Activated CD8-positive, alpha-beta memory T cell treated with anti-CD3 and anti-CD28 coated beads, Interleukin-2, amount 50 U/mL, for 1 hour (primary cell): ENCODE measurements around the gene SARM1.

ENCODE experiments used
- DNase-seq: peaks from one replicate; pipeline ENCODE4 v3.0.0-alpha.2; 2020; ENCODE audit errors: extremely low read depth

The SARM1 gene

GRCh38 chr17:28341516-28341915 lies 30.0 kb upstream of the SARM1 start:
- DNase-seq: no peak

DNA sequence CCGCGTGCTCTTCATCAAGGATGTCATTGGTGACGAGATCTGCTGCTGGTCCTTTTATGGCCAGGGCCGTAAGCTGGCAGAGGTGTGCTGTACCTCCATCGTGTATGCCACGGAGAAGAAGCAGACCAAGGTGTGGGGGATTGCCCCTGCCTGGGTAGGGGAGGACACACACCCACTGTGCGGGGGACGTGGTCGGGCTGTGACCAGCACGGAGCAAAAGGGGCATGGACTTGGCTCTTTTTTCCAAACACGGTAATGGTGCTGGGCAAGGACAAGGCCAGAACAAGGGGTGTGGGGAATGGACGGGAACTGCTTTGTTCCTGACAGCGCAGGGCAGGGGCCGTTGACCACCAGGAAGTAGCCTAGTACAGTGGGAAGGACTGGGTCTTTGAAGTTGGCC lies 29.2 kb upstream of the SARM1 start:
- DNase-seq: no peak

DNA sequence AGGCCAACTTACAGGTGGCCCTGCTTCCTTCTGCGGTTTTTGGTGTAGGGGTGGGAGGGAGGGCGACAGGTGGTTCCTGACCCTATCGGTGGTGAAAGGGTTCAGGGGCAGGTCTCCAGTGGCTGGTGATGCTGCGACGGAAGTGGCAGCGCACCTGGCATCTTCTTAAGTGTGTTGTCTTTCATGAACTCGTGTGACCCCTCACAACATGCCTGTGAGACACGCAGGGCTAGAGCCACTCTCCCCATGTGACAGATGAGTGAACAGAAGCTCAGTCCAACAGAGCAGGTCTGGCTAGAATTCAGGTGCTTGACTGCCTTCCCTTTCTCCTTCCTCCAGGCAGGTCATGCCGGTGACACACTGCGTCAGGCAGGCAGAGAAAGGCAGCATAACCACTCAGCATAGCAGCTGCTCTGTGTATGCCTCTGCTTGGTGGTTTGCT lies 28.0 kb upstream of the SARM1 start:
- DNase-seq: no peak

- no peak for DNase-seq
These were observed 27.5 kb upstream of the SARM1 start for GRCh38 chr17:28344011-28344410.

GRCh38 chr17:28344435-28344901 lies 27.0 kb upstream of the SARM1 start:
- DNase-seq: no peak

GRCh38 chr17:28345419-28346198 lies 25.9 kb upstream of the SARM1 start:
- no peak for DNase-seq

DNA sequence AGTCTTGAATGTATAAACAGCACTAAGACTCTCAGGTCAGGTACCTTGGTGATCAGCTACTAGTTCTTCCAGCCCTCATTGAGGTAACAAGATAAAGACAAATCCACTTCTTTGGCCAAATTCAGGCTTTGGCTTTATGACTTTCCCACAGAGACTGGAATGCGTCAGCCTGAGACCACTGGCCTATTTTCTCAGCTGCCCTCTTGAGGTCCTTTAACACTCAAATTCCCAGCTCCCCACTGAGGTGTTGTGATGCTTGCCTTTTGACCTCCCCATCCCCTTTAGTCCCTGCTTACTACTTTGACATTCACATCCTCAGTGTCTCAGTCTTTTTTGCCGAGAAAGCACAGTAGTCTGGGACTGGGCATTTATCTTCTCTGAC lies 25.3 kb upstream of the SARM1 start:
- DNase-seq: no peak

DNA sequence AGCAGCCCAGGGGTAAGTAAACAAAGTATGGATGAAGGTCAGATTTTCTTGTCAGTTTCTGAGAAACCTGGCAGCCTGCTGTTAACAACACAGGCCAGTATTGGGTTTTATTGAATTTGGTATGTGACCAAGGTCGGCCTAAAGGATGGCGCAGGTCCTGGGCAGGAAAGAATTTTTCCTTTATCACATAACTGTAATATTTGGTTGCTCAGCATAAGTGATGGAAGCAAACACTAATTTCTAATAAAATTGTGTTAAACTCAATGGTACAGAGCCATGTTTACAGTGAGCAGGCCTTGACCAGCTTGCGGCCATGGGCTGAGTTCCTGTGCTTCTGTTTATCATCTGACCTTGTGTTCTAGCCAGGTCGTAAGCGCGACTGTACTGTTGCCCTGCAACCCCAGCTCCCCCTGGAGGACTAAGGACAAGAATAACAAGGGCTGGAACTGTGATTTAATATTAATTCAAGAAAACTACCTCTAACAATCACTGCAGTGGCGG lies 24.7 kb upstream of the SARM1 start:
- DNase-seq: no peak

GRCh38 chr17:28347261-28347891 lies 24.1 kb upstream of the SARM1 start:
- DNase-seq: no peak

GRCh38 chr17:28348979-28349378 lies 22.5 kb upstream of the SARM1 start:
- no peak for DNase-seq

GRCh38 chr17:28350271-28350670 lies 21.2 kb upstream of the SARM1 start:
- DNase-seq: no peak

DNA sequence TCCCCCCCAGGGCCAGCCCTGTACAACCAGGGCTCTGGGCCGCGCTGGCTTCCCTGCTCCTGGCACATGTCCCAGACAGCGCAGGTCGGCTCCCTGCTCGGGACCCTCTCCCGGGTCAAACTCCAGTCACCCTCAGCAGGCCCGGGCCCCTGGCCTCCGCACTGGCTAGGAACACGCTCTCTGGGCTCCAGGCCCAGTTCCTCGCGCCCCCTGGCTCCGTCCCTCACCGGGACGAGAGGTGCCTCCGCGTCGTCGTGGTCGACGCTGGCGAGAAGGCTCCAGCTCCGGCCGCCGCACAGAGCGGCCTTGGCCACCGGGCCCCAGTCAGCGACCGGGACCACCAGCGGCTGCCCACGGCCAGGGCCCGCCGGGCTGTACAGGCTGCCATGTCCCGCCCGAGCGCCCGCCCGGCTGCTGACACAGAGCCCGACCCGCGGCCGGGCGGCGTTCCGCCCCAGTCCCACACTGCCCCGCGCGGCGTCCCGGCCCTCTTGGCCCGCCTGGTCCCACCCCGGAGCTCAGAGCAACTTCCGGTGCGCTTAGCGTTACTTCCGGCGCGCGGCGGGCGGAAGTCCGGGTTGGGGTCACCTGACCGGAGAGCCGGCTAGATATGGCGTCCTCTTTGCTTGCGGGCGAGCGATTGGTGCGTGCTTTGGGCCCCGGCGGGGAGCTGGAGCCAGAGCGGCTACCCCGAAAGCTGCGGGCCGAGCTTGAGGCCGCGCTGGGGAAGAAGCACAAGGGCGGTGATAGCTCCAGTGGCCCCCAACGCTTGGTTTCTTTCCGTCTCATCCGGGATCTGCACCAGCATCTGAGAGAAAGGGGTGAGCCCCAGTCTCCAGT lies 14.2 kb upstream of the SARM1 start, which contains the start of gene POLDIP2:
Gene POLDIP2, minus strand, starts transcription at position 467 of the 840 bp plus-strand sequence. Its CDS starts 79 bp downstream, at position 388.
- DNase-seq: peak; percentile 81

DNA sequence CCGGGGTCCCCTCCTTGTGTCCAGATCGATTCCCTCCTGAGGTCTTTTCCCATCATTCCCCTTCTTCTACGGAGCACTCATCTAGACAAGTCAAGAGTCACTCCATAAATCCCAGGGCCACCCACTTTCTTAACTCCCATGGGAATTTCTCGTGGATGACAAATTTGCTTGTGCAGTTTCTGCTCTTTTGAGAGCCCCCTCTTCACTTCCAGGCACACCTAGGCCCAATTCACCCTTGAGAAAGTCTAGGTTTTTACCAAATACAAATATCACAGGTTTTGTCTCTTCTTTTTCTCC lies 13.6 kb upstream of the SARM1 start:
- no peak for DNase-seq

DNA sequence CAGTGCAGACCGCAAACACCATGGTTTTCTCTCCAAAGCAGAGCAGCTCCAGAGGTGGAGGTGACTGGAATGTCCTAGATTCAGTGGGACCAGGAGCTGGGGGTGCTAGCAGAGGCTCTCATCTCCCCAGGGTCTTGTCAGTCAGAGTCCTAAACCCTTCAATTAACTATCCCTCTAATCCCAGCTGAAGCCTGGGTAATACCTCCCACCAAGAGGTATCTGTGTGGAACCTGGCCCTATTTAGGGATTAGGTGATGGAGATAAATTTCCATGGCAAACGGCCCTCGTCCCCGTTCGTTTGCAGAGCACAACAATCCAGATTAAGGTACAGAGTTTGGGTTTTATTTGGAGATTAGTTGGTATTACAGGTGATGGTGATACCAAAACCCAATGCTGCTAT lies 8.3 kb upstream of the SARM1 start:
- no peak for DNase-seq

DNA sequence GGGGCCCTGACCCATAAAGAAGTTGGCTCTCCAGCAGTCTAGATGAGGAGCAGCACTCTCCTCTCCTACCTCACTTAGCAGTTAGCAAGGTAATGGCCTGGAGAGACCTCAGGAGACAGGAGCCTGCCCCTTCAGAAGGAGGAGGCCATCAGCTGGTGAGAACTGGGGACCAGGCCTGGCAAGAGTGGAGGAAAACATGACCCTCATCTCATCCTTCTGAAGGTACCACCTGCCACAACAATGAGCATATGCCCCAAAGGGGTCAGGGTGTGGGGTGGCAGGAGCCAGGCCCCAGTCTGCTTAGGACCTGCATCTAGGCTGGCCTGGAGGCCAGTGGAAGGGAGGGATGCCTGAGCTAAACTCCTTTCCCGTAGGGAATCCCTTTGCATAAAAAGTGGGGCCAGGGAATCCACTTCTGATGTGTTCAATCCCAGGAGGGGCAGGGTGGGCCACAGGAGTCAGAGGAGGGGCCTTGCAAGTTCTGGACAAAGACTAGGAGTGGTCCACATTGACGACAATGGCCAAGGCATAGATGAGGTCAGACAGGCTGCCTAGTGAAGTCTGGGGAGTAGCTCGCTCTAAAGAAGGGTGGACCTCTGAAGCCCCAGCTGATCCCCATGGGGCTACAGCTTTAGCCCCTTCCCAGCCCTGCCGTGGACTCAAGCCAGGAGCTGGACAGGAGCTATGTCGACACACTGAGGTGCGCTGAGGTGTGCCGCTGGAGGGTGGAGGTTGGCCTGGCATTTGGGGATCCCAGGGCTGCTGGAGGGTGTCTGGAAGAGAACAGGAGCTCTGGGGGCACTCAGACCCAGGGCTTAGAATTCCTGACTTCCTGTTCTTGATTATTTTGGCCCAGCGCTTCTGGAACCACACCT lies 7.5 kb upstream of the SARM1 start:
- no peak for DNase-seq

DNA sequence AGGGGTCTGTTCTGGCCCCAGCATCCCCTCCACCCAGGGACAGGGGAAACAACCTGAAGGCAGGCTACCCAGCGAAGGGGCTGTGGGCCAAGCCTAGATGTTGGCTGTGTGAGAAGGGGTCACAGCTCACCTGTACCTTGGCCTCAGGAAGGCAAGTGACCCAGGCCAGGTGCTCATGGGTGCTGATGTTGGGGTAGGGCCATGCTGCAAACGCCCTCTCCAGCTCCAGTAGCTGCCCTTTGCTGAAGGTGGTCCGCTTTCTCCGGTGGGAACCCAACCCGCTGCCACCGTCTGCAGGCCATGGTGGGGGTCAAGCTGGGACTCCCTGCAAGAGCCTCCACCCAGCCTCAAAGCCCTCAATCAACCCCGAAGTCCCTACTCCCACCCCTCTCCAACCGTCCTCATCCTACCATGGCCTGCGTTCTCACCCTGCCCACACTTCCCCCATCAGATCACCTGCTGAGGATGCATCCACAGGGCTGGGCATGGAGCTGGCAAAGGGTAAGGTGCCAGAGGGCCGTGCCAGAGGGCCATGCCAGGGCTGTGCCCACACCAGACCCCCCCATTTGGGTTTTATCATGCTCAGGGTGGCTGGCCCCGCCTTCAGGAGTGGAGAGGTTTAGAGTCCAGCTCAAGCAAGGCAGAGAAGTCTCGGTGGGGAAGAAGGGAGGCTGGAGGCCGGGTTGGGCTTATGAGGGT lies 6.7 kb upstream of the SARM1 start, which contains the start of gene SEBOX:
Gene SEBOX, minus strand, starts transcription at position 535 of the 699 bp plus-strand sequence. Its CDS starts 48 bp downstream, at position 487.
- DNase-seq: no peak

DNA sequence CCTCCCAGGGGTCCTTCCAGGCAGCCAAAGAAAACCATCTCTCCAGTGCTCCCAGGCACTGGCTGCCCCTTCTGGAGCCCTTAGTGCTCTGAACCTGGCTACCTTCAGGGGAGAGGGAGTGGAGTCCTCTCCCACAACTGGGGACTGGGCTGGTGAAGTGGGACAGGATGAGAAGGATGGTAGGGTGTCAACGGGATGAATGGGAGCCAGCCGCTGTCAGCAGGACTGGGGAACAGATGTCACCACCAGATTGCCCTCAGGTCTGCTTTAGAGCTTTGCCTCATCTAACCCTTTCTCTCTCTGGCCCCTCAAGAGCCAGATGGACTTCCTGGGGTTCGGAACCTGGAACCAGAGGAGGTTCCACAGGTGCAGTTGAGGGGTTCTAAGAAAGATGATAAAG lies 6.0 kb upstream of the SARM1 start:
- no peak for DNase-seq

GRCh38 chr17:28366605-28367004 lies 4.9 kb upstream of the SARM1 start:
- DNase-seq: no peak

DNA sequence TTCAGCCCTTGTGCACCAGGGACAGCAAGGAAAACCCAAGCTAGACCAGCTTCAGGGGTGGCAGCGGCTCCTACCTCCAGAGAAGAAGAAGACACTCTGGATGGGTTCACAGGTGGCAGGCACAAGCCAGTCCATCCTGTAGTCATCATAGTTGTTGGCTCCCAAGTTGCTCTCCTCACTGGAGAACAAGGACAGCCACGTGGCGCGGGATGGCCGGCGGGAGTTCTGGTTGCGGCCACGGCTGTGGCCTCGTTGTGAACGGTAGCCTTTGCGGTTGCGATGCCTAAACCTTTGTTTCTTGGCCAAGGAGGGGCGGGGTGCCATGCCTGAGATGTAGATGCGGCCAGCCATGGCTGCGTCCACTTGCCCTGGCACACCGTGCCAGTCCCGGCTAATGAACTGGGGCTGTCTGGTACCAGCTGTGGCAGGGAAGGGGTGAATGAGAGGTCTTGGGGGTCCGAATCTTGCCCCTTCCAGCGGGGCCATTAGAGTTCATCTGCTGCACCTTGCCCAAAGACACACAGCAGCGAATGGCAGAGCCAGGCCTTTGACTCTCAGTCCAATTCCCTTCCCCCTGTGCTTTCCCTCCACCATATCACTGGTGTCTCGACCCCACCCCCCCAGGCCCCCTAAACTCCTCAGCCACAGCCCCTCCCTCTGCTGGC lies 3.7 kb upstream of the SARM1 start:
- no peak for DNase-seq

DNA sequence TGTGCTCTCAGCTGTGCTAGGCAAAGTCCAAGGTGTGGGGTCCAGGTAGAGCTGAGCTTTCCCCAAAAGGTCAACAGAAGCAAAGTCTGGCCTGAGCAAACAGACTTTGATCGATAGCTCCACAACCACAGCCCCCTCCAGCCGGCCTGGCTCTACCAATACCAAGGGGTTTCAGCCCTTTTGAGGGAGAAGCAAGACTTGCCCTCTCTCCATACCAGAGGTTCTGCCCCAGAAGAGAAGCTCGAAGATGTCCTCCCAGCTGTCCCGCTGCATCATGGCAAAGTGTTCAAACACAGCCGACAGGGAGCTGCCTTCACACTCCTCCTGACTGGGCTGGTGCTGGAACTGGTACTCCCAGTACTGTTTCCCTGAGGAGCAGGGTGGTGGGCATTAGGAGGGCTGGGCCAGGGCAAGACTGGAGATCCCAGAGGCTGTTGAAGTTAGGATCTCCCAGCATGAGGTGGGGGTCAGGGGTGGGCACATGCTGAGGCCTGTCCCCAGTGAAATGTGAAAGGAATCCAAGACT lies 3.1 kb upstream of the SARM1 start:
- DNase-seq: no peak
